Karpas-422 (cell line): ENCODE data around the gene PRKAG3. TPM values are rescaled to one million over a fixed set of nuclear protein-coding genes. Genes with fewer than 3 reads are reported as not detected.

Experiments
- DNase-seq: peaks from one replicate; pipeline ENCODE4 v3.0.0-alpha.2; 2015
- H2AFZ ChIP-seq: fragments of 200-600 bp; sonication (generic); 2 replicates; pipeline ENCODE4 v1.6.1; 2014; ENCODE audit warnings: antibody characterized with exemption, low read length, mixed read lengths
- H3K27ac ChIP-seq: fragments of 200-600 bp; sonication (generic); 2 replicates; pipeline ENCODE4 v1.5.1; 2014; ENCODE audit warnings: mild to moderate bottlenecking, low read length, moderate library complexity
- H3K27me3 ChIP-seq: fragments of 200-600 bp; sonication (generic); 2 replicates; pipeline ENCODE4 v1.6.1; 2014; ENCODE audit warnings: low read length, mixed read lengths
- H3K36me3 ChIP-seq: fragments of 200-600 bp; sonication (generic); 2 replicates; pipeline ENCODE4 v1.6.1; 2014; ENCODE audit warnings: low read length, mixed read lengths; ENCODE audit not compliant: insufficient read depth
- H3K4me1 ChIP-seq: fragments of 200-600 bp; sonication (generic); 2 replicates; pipeline ENCODE4 v1.6.1; 2014; ENCODE audit warnings: mild to moderate bottlenecking, low read length, mixed read lengths
- H3K4me2 ChIP-seq: fragments of 200-600 bp; sonication (generic); 2 replicates; pipeline ENCODE4 v1.6.1; 2014; ENCODE audit warnings: low read length, low read depth, mild to moderate bottlenecking; ENCODE audit not compliant: poor library complexity, severe bottlenecking
- H3K4me3 ChIP-seq: fragments of 200-600 bp; sonication (generic); 2 replicates; pipeline ENCODE4 v1.5.1; 2014; ENCODE audit warnings: mild to moderate bottlenecking, antibody characterized with exemption, low read length, mixed read lengths
- H3K79me2 ChIP-seq: fragments of 200-600 bp; sonication (generic); 2 replicates; pipeline ENCODE4 v1.6.1; 2014; ENCODE audit warnings: mild to moderate bottlenecking, low read length, mixed read lengths
- H3K9ac ChIP-seq: fragments of 200-600 bp; sonication (generic); 2 replicates; pipeline ENCODE4 v1.6.0; 2014; ENCODE audit warnings: low read length
- H3K9me2 ChIP-seq: fragments of 200-600 bp; sonication (generic), shearing (Covaris generic); replicated peaks from 2 replicates; pipeline ENCODE4 v1.6.0; 2014; ENCODE audit warnings: mild to moderate bottlenecking, low read length, moderate library complexity; ENCODE audit not compliant: insufficient read depth
- H3K9me3 ChIP-seq: fragments of 300-700, 200-600 bp; sonication (generic); 2 replicates; pipeline ENCODE4 v1.6.1; 2014; ENCODE audit warnings: low read length, mixed read lengths
- H4K20me1 ChIP-seq: fragments of 200-600 bp; sonication (generic); 2 replicates; pipeline ENCODE4 v1.6.1; 2014; ENCODE audit warnings: mild to moderate bottlenecking, antibody characterized with exemption, low read length, low read depth; ENCODE audit not compliant: insufficient read depth
- total RNA-seq: library from RNA; depleted of rRNA; stranded (reverse); fragments of >200 nt; shearing (Covaris generic); gene quantifications from 2 replicates; pipeline ENCODE4 v1.2.3, GENCODE V29; 2014; ENCODE audit warnings: low replicate concordance

The PRKAG3 gene
- total RNA-seq, 1 experiment from 2014 or later: not detected

- H3K9me2 ChIP-seq: no peaks in the 10 kb centered on the region
- H3K9me3 ChIP-seq: no peaks in the 10 kb centered on the region
- no peaks in the 10 kb centered on the region for H3K27me3 ChIP-seq
- no peak overlapping the region for H3K4me3 ChIP-seq
- no peak overlapping the region for H3K9ac ChIP-seq
- H3K4me1 ChIP-seq: peaks cover 28% of the 10 kb centered on the region
- no peaks in the 10 kb centered on the region; the same call in 1 of the 2 replicates for H3K36me3 ChIP-seq
- DNase-seq: no peak
- H4K20me1 ChIP-seq: peaks cover 4% of the 10 kb centered on the region; the same call in 1 of the 2 replicates
- H3K4me2 ChIP-seq: no peak overlapping the region
- peaks cover 3% of the 10 kb centered on the region; the same call in 1 of the 2 replicates for H3K79me2 ChIP-seq
- no peak overlapping the region for H3K27ac ChIP-seq
- H2AFZ ChIP-seq: no peak overlapping the region
These were observed 45.7 kb upstream of the PRKAG3 start for GRCh38 chr2:218877331-218877730.

DNA sequence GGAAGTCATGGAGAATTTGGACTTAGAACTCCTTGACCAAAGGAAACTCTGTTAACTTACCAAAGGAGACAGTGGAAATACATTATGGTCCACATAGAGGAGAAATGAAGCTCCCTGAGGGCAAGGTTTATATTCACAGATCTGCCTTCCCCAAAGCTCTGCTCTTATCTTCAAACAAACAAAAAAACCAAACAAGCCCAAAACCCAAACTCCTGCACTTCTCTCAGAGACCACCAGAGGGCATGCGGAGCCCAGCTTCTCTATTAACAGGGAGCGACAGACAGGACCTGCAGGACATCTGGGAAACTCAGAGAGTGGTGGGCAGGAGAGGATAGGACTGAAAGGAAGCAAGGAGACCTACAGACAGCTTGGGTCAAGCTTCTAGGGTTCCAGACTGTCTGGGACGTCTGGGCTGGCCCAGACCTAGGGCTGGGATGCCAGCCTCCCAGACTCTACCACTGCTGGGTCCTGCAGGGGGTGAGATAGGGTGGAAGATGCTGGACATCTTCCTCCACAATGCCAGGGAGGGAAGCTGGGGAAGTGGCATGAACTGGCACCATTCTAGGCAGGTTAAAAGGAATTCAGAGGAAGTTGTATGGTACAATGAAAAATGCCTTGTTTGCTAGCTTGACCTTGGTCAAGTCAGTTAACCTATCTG, 45.1 kb upstream of the PRKAG3 start:
- peak; percentile 87 for DNase-seq
- no peaks in the 10 kb centered on the region for H3K27me3 ChIP-seq
- H3K4me1 ChIP-seq: peaks cover 34% of the 10 kb centered on the region
- no peak overlapping the region for H2AFZ ChIP-seq
- no peak overlapping the region for H3K9ac ChIP-seq
- H3K9me3 ChIP-seq: no peaks in the 10 kb centered on the region
- H3K79me2 ChIP-seq: peaks cover 7% of the 10 kb centered on the region; the same call in 1 of the 2 replicates
- H3K27ac ChIP-seq: no peak overlapping the region
- no peaks in the 10 kb centered on the region for H3K9me2 ChIP-seq
- H4K20me1 ChIP-seq: peaks cover 4% of the 10 kb centered on the region; the same call in 1 of the 2 replicates
- no peaks in the 10 kb centered on the region; the same call in 1 of the 2 replicates for H3K36me3 ChIP-seq
- H3K4me3 ChIP-seq: no peak overlapping the region
- no peak overlapping the region for H3K4me2 ChIP-seq

DNA sequence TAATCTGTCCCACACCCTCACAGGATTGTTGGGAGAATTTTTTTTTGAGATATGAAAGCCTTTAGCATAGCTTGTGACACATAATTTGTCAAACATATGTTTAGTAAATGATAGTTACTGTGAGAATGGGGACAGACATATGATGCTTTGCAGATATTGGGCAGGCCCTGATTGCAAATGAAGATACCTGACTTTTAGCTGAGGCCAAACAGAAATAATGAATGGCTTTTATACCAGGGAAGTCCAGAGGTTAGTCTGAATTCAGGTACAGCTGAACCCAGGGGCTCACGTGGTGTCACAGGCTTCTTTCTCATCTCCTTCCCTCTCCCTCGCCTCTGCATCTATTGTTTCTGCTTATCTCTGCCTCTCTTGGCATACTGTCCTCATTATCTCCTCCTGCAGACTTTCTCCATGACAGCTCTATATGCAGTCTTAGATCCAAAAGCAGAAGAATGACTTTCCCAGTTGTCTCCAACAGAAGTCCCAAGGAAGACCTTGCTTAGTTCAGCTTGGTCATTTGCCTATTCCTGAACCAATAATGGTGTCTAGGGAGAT, 44.2 kb upstream of the PRKAG3 start:
- no peak overlapping the region for H3K9ac ChIP-seq
- DNase-seq: no peak

DNA sequence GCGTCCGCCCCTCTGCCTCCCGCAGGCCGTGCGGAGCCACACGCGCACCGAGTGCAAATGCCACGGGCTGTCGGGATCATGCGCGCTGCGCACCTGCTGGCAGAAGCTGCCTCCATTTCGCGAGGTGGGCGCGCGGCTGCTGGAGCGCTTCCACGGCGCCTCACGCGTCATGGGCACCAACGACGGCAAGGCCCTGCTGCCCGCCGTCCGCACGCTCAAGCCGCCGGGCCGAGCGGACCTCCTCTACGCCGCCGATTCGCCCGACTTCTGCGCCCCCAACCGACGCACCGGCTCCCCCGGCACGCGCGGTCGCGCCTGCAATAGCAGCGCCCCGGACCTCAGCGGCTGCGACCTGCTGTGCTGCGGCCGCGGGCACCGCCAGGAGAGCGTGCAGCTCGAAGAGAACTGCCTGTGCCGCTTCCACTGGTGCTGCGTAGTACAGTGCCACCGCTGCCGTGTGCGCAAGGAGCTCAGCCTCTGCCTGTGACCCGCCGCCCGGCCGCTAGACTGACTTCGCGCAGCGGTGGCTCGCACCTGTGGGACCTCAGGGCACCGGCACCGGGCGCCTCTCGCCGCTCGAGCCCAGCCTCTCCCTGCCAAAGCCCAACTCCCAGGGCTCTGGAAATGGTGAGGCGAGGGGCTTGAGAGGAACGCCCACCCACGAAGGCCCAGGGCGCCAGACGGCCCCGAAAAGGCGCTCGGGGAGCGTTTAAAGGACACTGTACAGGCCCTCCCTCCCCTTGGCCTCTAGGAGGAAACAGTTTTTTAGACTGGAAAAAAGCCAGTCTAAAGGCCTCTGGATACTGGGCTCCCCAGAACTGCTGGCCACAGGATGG, 42.0 kb upstream of the PRKAG3 start:
- H3K9me3 ChIP-seq: no peaks in the 10 kb centered on the region

More for the DNA sequence above, 44.2 kb upstream of the PRKAG3 start:
- peaks cover 7% of the 10 kb centered on the region; the same call in 1 of the 2 replicates for H3K79me2 ChIP-seq
- H3K4me2 ChIP-seq: no peak overlapping the region
- no peaks in the 10 kb centered on the region for H3K9me2 ChIP-seq
- H3K4me1 ChIP-seq: peaks cover 33% of the 10 kb centered on the region
- H3K27ac ChIP-seq: no peak overlapping the region
- no peaks in the 10 kb centered on the region; the same call in 1 of the 2 replicates for H3K36me3 ChIP-seq
- H3K4me3 ChIP-seq: no peak overlapping the region
- no peak overlapping the region for H2AFZ ChIP-seq
- no peaks in the 10 kb centered on the region for H3K9me3 ChIP-seq
- no peaks in the 10 kb centered on the region for H3K27me3 ChIP-seq
- peaks cover 4% of the 10 kb centered on the region; the same call in 1 of the 2 replicates for H4K20me1 ChIP-seq

DNA sequence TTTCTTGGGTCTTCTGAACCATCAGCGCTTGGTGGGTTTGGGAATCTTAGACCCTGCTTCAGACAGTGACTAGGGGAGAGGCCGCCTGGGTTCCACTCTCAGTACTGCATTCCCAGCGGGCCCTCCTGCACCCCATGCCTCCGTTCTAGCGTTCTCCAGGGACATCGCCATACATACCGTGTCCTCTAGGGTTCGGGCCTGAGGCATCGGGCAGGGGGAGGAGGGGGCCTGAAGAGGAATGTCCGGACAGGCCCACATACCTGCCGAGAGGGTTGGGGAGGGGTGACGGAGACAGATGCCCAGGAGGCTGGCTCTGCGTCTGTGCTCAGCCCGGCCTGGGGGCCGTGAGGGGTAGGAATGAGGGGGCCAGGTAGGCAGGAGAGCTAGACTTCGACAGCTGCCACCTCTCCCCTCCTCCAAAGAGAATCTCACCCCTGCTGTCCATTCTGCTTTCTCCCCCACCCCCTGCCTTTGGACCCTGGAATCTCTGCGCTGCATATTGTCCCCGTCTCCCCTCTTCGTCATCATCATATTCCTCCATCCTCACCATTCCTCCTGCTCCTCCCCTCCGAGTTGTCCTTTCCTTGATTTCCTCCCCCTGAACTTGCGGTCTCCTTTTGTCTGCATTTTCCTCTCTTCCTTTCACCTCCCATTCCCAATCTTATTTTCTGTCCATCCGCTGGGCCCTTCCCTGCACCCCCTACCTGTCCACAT, 41.2 kb upstream of the PRKAG3 start:
- Histone ChIP-seq H3K36me3 (no peaks in the 10 kb centered on the region; the same call in 1 of the 2 replicates), H3K27me3 (no peaks in the 10 kb centered on the region), H3K4me2 (peak overlapping the region; percentile 83), H2AFZ (no peak overlapping the region), H4K20me1 (peaks cover 4% of the 10 kb centered on the region; the same call in 1 of the 2 replicates), H3K79me2 (peaks cover 7% of the 10 kb centered on the region; the same call in 1 of the 2 replicates), H3K9me3 (no peaks in the 10 kb centered on the region), H3K4me3 (peak overlapping the region; percentile 75), H3K9me2 (no peaks in the 10 kb centered on the region), H3K4me1 (peaks cover 22% of the 10 kb centered on the region), H3K27ac (no peak overlapping the region), H3K9ac (peak overlapping the region; percentile 85)
- no peak for DNase-seq

More for the DNA sequence above, 42.0 kb upstream of the PRKAG3 start:
- no peak overlapping the region for H3K9ac ChIP-seq
- H2AFZ ChIP-seq: no peak overlapping the region
- no peak for DNase-seq
- H3K4me2 ChIP-seq: no peak overlapping the region
- H3K36me3 ChIP-seq: no peaks in the 10 kb centered on the region; the same call in 1 of the 2 replicates
- H3K27ac ChIP-seq: no peak overlapping the region
- no peaks in the 10 kb centered on the region for H3K9me2 ChIP-seq
- H3K79me2 ChIP-seq: peaks cover 7% of the 10 kb centered on the region; the same call in 1 of the 2 replicates
- peaks cover 4% of the 10 kb centered on the region; the same call in 1 of the 2 replicates for H4K20me1 ChIP-seq
- no peak overlapping the region for H3K4me3 ChIP-seq
- peaks cover 22% of the 10 kb centered on the region for H3K4me1 ChIP-seq
- no peaks in the 10 kb centered on the region for H3K27me3 ChIP-seq

GRCh38 chr2:218871345-218872302, 40.0 kb upstream of the PRKAG3 start:
- Histone ChIP-seq H3K27me3 (no peaks in the 10 kb centered on the region), H3K4me2 (peak overlapping the region; percentile 83), H3K4me1 (peaks cover 17% of the 10 kb centered on the region), H2AFZ (peak overlapping the region; percentile 86; the same call in 1 of the 2 replicates), H3K9ac (peak overlapping the region; percentile 85), H3K9me3 (no peaks in the 10 kb centered on the region), H3K79me2 (peaks cover 7% of the 10 kb centered on the region; the same call in 1 of the 2 replicates), H3K27ac (no peak overlapping the region), H3K4me3 (peak overlapping the region; percentile 75), H3K9me2 (no peaks in the 10 kb centered on the region), H3K36me3 (no peaks in the 10 kb centered on the region; the same call in 1 of the 2 replicates), H4K20me1 (peaks cover 4% of the 10 kb centered on the region; the same call in 1 of the 2 replicates)
- DNase-seq: peak; percentile 78

GRCh38 chr2:218870984-218871344, 39.4 kb upstream of the PRKAG3 start:
- peak overlapping the region; percentile 83 for H3K4me2 ChIP-seq
- peaks cover 7% of the 10 kb centered on the region; the same call in 1 of the 2 replicates for H3K79me2 ChIP-seq
- no peaks in the 10 kb centered on the region for H3K9me2 ChIP-seq
- H3K9ac ChIP-seq: peak overlapping the region; percentile 85
- H2AFZ ChIP-seq: peak overlapping the region; percentile 86
- H3K4me1 ChIP-seq: peaks cover 17% of the 10 kb centered on the region
- peak; percentile 88 for DNase-seq
- H3K27me3 ChIP-seq: no peaks in the 10 kb centered on the region
- H4K20me1 ChIP-seq: peaks cover under 1% of the 10 kb centered on the region; the same call in 1 of the 2 replicates
- H3K27ac ChIP-seq: no peak overlapping the region
- no peaks in the 10 kb centered on the region; the same call in 1 of the 2 replicates for H3K36me3 ChIP-seq
- peak overlapping the region; percentile 75 for H3K4me3 ChIP-seq
- H3K9me3 ChIP-seq: no peaks in the 10 kb centered on the region
